HG03159 (cell line): ENCODE data around the gene CD46.
"Not testable (repeated sequence)": the region's sequence is repeated elsewhere in the genome, so short reads cannot be mapped to it uniquely, and the experiment has no call there.

Experiments
- ATAC-seq: cut with Tn5 transposase; IDR thresholded peaks from one replicate; pipeline ENCODE4 v1.9.1; 2021; ENCODE audit warnings: mild to moderate bottlenecking, moderate library complexity; ENCODE audit not compliant: unreplicated experiment

The CD46 gene

GRCh38 chr1:207750631-207751305 is 1.1 kb upstream of the CD46 start:
- no peak for ATAC-seq

- ATAC-seq, result not testable (repeated sequence)
Measured at GRCh38 chr1:207751463-207751789, 428 bp upstream of the CD46 start.

- peak; percentile 38 for ATAC-seq
Measured at GRCh38 chr1:207752456-207752998, 673 bp downstream of the CD46 start.

- no peak for ATAC-seq
Measured at GRCh38 chr1:207753611-207754010, 1.8 kb downstream of the CD46 start.

- ATAC-seq, result no peak
Measured at GRCh38 chr1:207754011-207754410, 2.2 kb downstream of the CD46 start.

- no peak for ATAC-seq
Measured at GRCh38 chr1:207754974-207755700, 3.3 kb downstream of the CD46 start.

- ATAC-seq, result no peak
Measured at GRCh38 chr1:207755846-207756693, 4.2 kb downstream of the CD46 start.

- no peak for ATAC-seq
Measured at GRCh38 chr1:207762622-207763021, 10.8 kb downstream of the CD46 start.

GRCh38 chr1:207763091-207763490 is 11.2 kb downstream of the CD46 start:
- no peak for ATAC-seq

- no peak for ATAC-seq
Measured at GRCh38 chr1:207763972-207764371, 12.1 kb downstream of the CD46 start.

- ATAC-seq, result no peak
Measured at GRCh38 chr1:207766569-207766968, 14.7 kb downstream of the CD46 start.

- not testable (repeated sequence) for ATAC-seq
Measured at GRCh38 chr1:207770514-207770913, 18.7 kb downstream of the CD46 start.

- ATAC-seq, result not testable (repeated sequence)
Measured at GRCh38 chr1:207776045-207776444, 24.2 kb downstream of the CD46 start.

- ATAC-seq, result not testable (repeated sequence)
Measured at GRCh38 chr1:207777412-207777811, 25.6 kb downstream of the CD46 start.

GRCh38 chr1:207779008-207779407 is 27.2 kb downstream of the CD46 start:
- no peak for ATAC-seq

- ATAC-seq, result no peak
Measured at GRCh38 chr1:207781312-207781711, 29.5 kb downstream of the CD46 start.

- no peak for ATAC-seq
Measured at GRCh38 chr1:207787776-207788175, 35.9 kb downstream of the CD46 start.

- no peak for ATAC-seq
Measured at GRCh38 chr1:207789386-207789785, 37.5 kb downstream of the CD46 start.

- no peak for ATAC-seq
Measured at GRCh38 chr1:207789792-207790787, 38.2 kb downstream of the CD46 start.

GRCh38 chr1:207791290-207791689 is 39.4 kb downstream of the CD46 start:
- no peak for ATAC-seq
